GM18498 (cell line): Measurements from ENCODE around the gene NOC2L.

Experiments
- ATAC-seq: cut with Tn5 transposase; IDR thresholded peaks from one replicate; pipeline ENCODE4 v1.9.1; 2021; ENCODE audit warnings: mild to moderate bottlenecking, moderate library complexity; ENCODE audit not compliant: unreplicated experiment

NOC2L gene

GRCh38 chr1:975896-976683, 17.0 kb upstream of the NOC2L start:
- peak; percentile 45 for ATAC-seq

- no peak for ATAC-seq
These were observed 16.3 kb upstream of the NOC2L start for GRCh38 chr1:975365-975764.

DNA sequence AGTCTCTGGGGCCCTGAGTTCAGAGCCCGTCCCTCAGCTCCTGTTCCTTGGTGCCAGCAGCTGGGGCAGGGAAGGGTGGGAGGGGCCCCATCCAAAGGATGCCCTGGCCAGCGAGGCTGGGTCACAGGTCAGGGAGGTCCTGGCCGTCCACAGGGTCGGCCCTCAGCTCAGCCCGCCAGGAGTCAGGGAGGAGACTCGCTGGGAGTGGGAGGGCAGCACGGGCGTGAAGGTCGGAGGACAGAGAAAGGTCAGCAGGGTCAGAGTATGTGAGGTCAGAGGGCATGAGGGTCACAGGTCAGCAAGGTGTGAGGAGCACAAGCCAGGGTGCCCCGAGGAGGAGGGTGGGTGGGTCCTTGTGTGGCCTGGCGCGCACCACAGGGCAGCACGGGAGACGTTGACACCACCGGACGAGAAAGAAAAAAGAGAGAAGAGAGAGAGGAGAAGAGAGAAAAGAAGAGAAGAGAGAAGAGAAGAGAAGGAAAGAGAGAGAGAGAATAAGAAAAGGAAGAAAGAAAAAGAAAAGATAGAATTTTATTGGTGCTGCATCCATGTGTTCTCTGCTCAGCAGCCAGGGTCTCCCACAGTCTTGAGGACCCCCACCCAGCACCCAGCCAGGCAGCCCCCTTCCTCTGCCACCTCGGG, 15.8 kb upstream of the NOC2L start:
- ATAC-seq: no peak

DNA sequence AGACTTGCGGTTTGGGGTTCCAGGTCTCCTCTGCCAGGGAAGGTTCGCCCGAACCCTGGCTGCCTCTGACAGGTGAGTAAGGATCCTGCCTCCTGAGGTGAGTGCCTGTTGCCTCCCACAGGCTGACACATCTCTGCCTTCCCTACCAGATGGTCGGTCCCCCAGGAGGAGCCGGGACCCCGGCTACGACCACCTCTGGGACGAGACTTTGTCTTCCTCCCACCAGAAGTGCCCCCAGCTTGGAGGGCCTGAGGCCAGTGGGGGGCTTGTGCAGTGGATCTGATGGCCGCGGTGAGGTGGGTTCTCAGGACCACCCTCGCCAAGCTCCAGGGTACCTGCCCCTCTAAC, 15.2 kb upstream of the NOC2L start:
- ATAC-seq: no peak

- no peak for ATAC-seq
These were observed 14.6 kb upstream of the NOC2L start for GRCh38 chr1:973459-974292.

DNA sequence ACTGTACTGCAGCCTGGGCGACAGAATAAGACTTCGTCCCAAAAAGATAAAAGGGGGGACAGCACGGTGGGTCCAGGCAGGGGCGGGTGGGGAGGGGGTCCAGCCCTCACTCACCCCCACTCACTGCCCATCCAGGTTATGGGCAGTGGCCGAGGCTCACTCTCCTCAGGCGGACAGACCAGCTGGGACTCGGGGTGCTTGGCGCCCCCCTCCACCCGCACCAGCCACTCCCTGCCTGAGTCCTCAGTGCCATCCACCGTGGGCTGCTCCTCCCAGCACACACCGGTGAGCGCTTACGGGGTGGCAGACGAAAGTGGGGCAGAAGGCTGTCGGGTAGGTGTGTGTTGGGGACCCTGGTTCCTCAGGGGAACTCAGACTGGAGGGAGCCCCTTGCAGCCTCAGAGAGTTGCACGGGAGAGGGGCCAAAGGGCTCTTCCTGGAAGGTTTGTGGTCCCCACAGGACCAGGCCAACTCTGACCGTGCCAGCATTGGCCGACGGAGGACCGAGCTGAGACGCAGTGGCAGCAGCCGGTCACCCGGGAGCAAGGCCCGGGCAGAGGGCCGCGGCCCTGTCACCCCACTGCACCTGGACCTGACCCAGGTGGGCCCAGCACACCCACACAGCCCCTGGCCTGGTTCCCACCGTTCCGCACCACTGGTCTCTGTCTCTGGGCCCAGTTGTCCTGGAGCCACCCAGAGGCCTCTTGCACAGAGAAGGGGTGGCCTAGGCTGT, 13.8 kb upstream of the NOC2L start:
- ATAC-seq: no peak

DNA sequence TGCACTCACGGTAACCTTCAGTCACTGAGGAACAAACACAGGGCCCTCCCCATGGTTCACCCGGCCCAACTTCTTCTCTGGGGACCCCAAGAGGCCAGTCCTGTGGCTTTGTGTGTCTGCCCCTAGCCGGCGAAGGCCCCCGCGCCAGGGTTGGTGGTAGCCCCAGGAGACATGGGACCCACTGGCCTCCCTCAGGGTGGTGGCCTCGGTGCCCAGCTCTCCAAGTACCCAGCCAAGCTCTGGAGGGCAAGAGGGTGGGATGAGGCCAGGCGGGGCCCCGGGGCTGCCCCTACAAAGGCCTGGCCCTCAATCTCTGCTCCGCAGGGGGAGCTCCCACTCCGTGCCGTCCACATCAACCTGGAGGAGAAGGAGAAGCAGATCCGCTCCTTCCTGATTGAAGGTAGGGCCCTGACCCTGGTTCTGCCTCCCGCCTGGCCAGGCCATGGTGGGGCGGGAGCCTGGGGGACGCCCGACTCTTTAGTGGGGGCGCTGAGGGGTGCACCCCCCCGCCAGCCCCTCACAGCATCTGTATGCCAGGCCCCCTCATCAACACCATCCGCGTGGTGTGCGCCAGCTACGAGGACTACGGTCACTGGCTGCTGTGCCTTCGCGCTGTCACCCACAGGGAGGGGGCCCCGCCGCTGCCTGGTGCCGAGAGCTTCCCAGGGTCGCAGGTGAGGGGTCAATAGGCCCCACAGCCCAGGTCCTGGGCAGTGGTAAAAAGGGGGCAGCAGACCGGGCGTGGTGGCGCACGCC, 12.9 kb upstream of the NOC2L start:
- no peak for ATAC-seq

DNA sequence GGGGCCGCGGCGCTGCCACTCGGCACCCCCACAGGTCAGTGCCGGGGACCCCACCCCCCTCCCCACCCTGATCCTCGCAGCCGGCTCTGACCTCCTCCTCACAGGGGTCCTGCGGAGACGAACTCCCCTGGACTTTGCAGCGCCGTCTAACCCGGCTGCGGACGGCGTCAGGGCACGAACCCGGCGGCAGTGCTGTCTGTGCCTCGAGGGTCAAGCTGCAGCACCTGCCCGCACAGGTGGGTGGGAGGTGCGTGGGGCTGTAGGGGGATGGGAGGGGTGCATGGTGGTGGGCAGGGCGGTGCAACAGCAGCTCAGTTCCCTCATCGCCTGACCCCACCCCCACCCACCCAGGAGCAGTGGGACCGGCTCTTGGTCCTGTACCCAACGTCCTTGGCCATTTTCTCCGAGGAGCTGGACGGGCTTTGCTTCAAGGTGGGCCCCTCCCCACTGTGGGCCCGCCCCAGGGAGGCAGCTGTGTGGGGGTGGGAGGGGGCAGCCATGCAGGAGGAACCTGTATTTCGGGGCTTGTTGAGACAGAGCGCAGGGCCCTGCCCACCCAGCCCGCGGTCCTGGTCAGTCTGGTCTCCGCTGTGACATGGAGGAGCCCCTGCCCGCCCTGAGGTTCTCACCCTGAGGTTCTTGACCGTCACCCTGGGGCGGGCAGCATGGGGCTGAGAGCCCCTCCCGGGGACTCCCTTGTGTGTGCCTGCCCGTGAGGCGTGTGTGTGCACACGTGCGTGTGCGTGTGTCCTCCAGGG, 12.1 kb upstream of the NOC2L start:
- ATAC-seq: no peak

- no peak for ATAC-seq
These were observed 11.4 kb upstream of the NOC2L start for GRCh38 chr1:970242-970972.

DNA sequence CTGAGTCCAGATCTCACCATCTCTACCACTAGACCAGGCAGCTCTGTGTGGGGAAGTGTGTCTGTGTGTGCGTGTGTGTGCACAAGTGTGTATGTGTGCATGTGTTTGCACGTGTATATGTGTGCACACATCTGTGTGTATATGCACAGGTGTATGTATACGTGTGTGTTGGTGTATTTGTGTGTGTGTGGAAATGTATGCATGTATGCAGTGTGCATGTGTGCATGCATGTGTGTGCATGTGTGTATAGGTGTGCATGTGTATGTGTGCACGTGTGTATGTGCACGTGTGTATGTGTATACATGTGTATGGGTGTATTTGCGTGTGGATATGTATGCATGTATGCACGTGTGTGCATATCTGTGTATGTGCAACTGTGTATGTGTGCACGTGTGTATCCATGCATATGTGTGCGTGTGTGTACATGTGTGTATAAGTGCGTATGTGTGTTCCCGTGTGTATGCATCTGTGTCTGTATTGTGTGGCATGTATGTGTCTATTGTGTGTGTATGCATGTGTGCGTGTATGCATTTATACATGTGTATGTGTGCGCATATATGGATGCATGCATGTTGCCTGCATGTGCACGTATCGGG, 10.3 kb upstream of the NOC2L start:
- ATAC-seq: no peak

DNA sequence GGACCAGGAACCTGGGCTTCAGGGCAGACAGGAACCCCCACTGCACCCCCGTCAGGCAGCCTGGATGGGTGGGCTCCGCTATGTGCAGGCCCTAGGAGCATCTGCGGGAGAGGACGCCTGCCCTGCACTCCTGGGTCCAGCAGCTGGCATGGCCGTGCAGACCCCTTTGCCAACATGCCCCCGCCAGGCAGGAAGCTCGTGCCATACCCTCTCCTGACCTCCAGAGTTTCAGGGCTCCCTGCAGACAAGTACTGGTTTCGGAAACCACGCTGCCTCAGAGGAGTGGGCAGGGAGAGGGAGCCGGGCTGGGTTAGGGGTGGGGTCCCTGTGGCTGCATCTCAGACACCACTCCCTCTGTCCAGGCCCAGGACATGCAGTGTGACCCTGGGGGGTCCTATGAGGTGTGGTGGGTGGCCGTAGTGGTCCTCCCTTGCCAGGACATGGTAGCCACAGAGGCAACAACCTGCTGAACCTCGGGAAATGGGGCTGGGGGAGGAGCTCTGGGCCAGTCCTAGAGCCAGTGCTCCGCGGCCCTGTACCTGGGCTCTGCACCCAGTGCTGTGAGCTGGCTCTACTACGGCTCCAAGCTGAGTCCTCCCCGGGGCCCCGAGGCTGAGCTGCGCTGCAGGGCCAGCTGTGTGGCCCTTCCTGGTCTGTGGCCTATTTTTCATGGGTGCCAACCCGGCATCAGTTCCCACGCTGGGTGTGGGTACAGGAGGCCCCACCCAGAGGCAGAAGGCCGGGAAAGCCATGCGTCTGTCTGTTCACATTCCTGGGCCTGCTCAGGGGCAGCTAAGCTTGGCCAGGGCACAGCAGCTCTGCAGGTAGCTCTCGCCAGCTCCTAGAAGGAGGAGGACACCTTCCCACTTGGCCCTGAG, 8.6 kb upstream of the NOC2L start:
- ATAC-seq: no peak

GRCh38 chr1:966704-967300, 7.7 kb upstream of the NOC2L start:
- ATAC-seq: peak; percentile 70

DNA sequence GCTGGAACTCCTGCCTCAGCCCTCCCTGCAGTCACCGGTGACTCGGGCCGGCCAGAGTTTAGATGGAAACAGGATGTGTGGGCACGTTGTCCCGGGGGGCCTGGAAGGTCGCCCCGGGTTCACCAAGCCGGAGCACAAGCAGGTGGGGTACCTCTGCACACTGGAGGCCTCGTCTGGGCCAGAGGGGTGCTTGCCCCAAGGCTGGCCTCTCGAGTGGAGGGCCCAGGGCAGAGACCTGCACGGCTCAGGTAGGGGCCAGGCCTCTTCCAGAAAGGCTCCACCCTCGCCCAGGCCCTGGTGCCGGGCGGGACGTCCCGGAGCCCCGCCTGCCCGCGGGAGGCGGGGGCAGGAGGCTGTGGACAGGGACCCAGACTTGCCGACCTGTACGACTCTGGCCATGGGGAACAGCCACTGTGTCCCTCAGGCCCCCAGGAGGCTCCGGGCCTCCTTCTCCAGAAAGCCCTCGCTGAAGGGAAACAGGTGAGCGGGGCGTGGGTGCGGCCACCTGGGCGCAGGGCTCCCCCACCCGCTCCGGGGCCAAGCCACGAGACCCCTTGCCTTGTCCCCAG, 7.2 kb upstream of the NOC2L start, which contains the start of gene PLEKHN1:
TSS of gene PLEKHN1 (plus strand) at position 348 of the 569 bp plus-strand sequence. CDS start at position 398, 50 bp downstream.
- peak; percentile 38 for ATAC-seq

DNA sequence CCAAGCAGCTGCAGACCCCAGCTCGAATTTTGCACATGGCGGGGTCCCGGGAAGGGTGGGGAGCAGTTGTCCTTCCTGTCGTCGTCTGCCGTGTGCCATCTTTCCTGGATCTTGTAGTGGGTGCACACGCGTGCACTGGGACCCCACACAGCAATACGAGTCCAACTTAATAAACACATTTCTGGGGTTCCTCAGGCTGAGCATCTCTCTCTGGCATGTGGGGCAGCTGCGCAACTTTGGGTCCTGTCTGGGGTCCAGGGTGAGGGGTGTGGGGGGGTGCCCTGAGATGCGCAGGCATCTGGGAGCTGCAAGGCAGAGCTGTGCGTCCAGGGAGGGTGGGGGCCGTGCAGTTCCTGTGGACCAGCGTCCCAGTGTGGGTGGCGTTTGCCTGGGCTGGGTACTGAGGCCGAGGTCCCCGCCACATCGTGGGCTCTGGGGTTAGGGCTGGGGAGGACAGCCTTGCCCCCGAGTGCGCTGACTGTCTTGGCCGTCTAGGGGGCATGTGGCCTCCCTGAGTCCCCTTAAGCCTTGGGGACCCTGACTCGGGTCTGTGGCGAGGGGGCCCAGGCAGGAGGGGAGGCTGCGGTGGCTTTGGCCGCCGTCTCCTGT, 6.6 kb upstream of the NOC2L start:
- no peak for ATAC-seq

GRCh38 chr1:964691-965525, 5.9 kb upstream of the NOC2L start:
- no peak for ATAC-seq
